Mesenchymal stem cell (in vitro differentiated cells and primary cell): ENCODE data around the gene RAB38. TPM values are rescaled to one million over a fixed set of nuclear protein-coding genes. Genes with fewer than 3 reads are reported as not detected.
A peak's percentile ranks its signal among the peaks of the same experiment; 100 is the strongest.

Experiments used
- DNase-seq: peaks from one replicate; pipeline ENCODE4 v3.0.0-alpha.2; 2013
- H2AFZ ChIP-seq: one replicate; pipeline ENCODE4 v1.6.1; 2013; ENCODE audit warnings: low read depth, mild to moderate bottlenecking, control low read depth, inconsistent platforms, low read length, moderate library complexity
- H2AK5ac ChIP-seq: 2 replicates; pipeline ENCODE4 v1.6.1; 2013; ENCODE audit warnings: low read length, moderate library complexity, mild to moderate bottlenecking, inconsistent platforms; ENCODE audit not compliant: severe bottlenecking
- H2BK120ac ChIP-seq: one replicate; pipeline ENCODE4 v1.6.1; 2013; ENCODE audit warnings: low read depth, mild to moderate bottlenecking, inconsistent platforms, low read length, moderate library complexity
- H2BK12ac ChIP-seq, 2 experiments: one replicate each; pipeline ENCODE4 v1.6.1; 2013; ENCODE audit warnings: inconsistent platforms in 2 of 2, low read length in 2 of 2, mild to moderate bottlenecking in 2 of 2, moderate library complexity in 2 of 2, control low read depth in 1 of 2
- H2BK15ac ChIP-seq: one replicate; pipeline ENCODE4 v1.6.1; 2013; ENCODE audit warnings: mild to moderate bottlenecking, low read depth, inconsistent platforms; ENCODE audit not compliant: poor library complexity, severe bottlenecking
- H2BK5ac ChIP-seq: 2 replicates; pipeline ENCODE4 v1.6.1; 2013; ENCODE audit warnings: low read depth, mild to moderate bottlenecking, low read length, control low read depth, inconsistent platforms; ENCODE audit not compliant: poor library complexity, severe bottlenecking
- H3K14ac ChIP-seq, 2 experiments: one replicate each; pipeline ENCODE4 v1.6.1; 2013; ENCODE audit warnings: inconsistent platforms in 2 of 2, low read length in 2 of 2, control low read depth in 1 of 2, mild to moderate bottlenecking in 1 of 2, moderate library complexity in 1 of 2
- H3K18ac ChIP-seq, 2 experiments: one replicate each; pipeline ENCODE4 v1.6.1; 2013; ENCODE audit warnings: inconsistent platforms in 2 of 2, low read length in 2 of 2, control low read depth in 1 of 2, low read depth in 1 of 2, mild to moderate bottlenecking in 1 of 2
- H3K23ac ChIP-seq, 2 experiments: one replicate each; pipeline ENCODE4 v1.6.1; 2013; ENCODE audit warnings: inconsistent platforms in 2 of 2, low read length in 2 of 2, mild to moderate bottlenecking in 2 of 2, moderate library complexity in 2 of 2, control low read depth in 1 of 2
- H3K27ac ChIP-seq: 2 replicates; pipeline ENCODE4 v1.5.1; 2013; ENCODE audit warnings: mild to moderate bottlenecking, moderate library complexity, low read length, control low read depth, inconsistent platforms; ENCODE audit not compliant: poor library complexity, severe bottlenecking
- H3K27me3 ChIP-seq, 2 experiments: 2 replicates each; pipeline versions ENCODE4 v1.6.1 to v1.7.0; 2013; ENCODE audit warnings: low read length in 2 of 2, mild to moderate bottlenecking in 2 of 2, moderate library complexity in 2 of 2, control low read depth in 1 of 2, inconsistent platforms in 1 of 2; ENCODE audit not compliant: control insufficient read depth in 1 of 2, insufficient read depth in 1 of 2
- H3K36me3 ChIP-seq, 2 experiments: 2 replicates each; pipeline versions ENCODE4 v1.6.1 to v1.7.0; 2013; ENCODE audit warnings: low read length in 2 of 2, control low read depth in 1 of 2, inconsistent platforms in 1 of 2, low read depth in 1 of 2, mild to moderate bottlenecking in 1 of 2; ENCODE audit not compliant: insufficient read depth in 2 of 2, control insufficient read depth in 1 of 2
- H3K4ac ChIP-seq, 2 experiments: one replicate each; pipeline ENCODE4 v1.6.1; 2013; ENCODE audit warnings: inconsistent platforms in 2 of 2, low read length in 2 of 2, mild to moderate bottlenecking in 2 of 2, moderate library complexity in 2 of 2, control low read depth in 1 of 2, low read depth in 1 of 2
- H3K4me1 ChIP-seq: 2 replicates; pipeline ENCODE4 v1.6.1; 2013; ENCODE audit warnings: low read depth, low read length, control low read depth; ENCODE audit not compliant: control insufficient read depth, insufficient read depth
- H3K4me2 ChIP-seq: 2 replicates; pipeline ENCODE4 v1.6.1; 2013; ENCODE audit warnings: low read length, mild to moderate bottlenecking, inconsistent platforms; ENCODE audit not compliant: poor library complexity, severe bottlenecking
- H3K4me3 ChIP-seq, 2 experiments: 2 replicates each; pipeline versions ENCODE4 v1.5.1 to v1.7.0; 2013; ENCODE audit warnings: low read length in 2 of 2, mild to moderate bottlenecking in 2 of 2, control low read depth in 1 of 2, low read depth in 1 of 2; ENCODE audit not compliant: insufficient read depth in 1 of 2
- H3K79me1 ChIP-seq: replicated peaks from 2 replicates; pipeline ENCODE4 v1.6.1; 2013; ENCODE audit warnings: mild to moderate bottlenecking, control low read depth, low read length, inconsistent platforms; ENCODE audit not compliant: poor library complexity, severe bottlenecking
- H3K9ac ChIP-seq: 2 replicates; pipeline ENCODE4 v1.7.0; 2013; ENCODE audit warnings: mild to moderate bottlenecking, low read length, moderate library complexity
- H3K9me3 ChIP-seq: 2 replicates; pipeline ENCODE4 v1.7.0; 2013; ENCODE audit warnings: mild to moderate bottlenecking, low read length; ENCODE audit not compliant: control insufficient read depth
- H4K8ac ChIP-seq: one replicate; pipeline ENCODE4 v1.6.1; 2013; ENCODE audit warnings: inconsistent platforms, mild to moderate bottlenecking, low read length, moderate library complexity
- H4K91ac ChIP-seq: one replicate; pipeline ENCODE4 v1.6.1; 2013; ENCODE audit warnings: mild to moderate bottlenecking, low read length, inconsistent platforms
- WGBS: methylation state at CpG from one replicate; pipeline ENCODE4 v1.1.7; 2013; ENCODE audit warnings: mixed read lengths; 5-methylcytosine and 5-hydroxymethylcytosine counted together
- polyA plus RNA-seq, 2 experiments: library from polyadenylated mRNA; stranded (reverse); fragments of 200-250 nt; gene quantifications; one replicate each; pipeline ENCODE4 v1.2.3, GENCODE V29; 2013

Gene RAB38
- 3.4 TPM for polyA plus RNA-seq (2013, experiment 1 of 2)
- 3.4 TPM for polyA plus RNA-seq (2013, experiment 2 of 2)

DNA sequence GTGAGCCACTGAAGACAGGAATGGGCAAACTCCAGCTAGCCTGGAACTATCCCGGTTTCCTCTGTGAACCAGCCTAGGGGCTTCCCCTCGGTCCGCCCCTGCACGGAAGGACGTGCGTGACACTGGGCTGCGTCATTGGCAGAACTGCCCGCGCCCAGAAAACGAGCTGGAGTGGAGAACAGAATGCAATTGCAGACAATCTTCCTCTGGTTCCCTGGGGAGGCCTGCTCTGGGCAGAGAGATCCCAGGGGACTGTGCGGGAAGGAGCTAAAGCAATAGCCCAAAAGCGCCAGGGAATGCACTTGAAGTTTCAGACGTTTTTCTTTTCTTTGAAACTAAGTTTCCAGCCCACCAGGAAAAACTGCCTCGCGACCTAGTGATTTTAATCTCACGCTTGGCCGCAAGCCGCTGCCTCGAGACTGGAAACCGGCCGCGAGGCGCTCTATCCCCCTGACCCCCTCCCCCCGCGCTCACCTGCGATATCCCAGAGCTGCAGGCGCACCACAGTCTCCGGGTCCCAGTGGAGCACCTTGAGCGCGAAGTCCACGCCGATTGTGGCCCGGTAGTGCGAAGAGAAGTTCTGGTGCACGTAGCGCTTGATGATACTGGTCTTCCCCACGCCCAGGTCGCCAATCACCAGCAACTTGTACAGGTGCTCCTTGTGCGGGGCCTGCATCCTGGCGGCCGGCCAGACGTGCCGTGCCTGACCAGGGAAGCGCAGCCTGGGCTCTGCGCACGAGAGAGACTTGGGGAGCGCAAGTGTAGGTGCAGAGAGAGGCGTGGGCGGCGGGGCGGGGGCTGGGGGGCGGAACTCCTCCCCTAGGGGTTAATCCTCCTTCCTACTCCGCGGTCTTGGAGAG, at the start of gene RAB38:
RAB38 (minus strand) TSS at position 735 of the 860 bp plus-strand sequence; CDS start at position 676, 59 bp downstream.
- Histone ChIP-seq H3K4me2 (peak within 1 kb of the TSS; percentile 99), H3K14ac (peak within 1 kb of the TSS in 1 of 2 experiments; percentile 30), H3K27me3 (no peaks in the 10 kb centered on the region), H4K91ac (no peak within 1 kb of the TSS), H2AK5ac (no peak within 1 kb of the TSS), H3K18ac (peak within 1 kb of the TSS; percentile 60 to 61), H3K4me3 (peak within 1 kb of the TSS; percentile 62 to 76), H2BK120ac (no peak within 1 kb of the TSS), H3K4me1 (peaks cover 6% of the 10 kb centered on the region), H3K23ac (no peak within 1 kb of the TSS), H2BK5ac (no peak within 1 kb of the TSS), H3K4ac (peak within 1 kb of the TSS in 1 of 2 experiments; percentile 33), H2BK12ac (peak within 1 kb of the TSS in 1 of 2 experiments; percentile 79), H3K9ac (peak within 1 kb of the TSS; percentile 69), H2AFZ (peak within 1 kb of the TSS; percentile 58), H2BK15ac (no peak within 1 kb of the TSS), H3K27ac (no peak within 1 kb of the TSS), H4K8ac (peak within 1 kb of the TSS; percentile 45), H3K36me3 (no peaks in the 10 kb centered on the region), H3K79me1 (peaks cover 3% of the 10 kb centered on the region), H3K9me3 (no peaks in the 10 kb centered on the region)
- peak; percentile 90 for DNase-seq
- WGBS: 1% methylated on average over 38 of the region's 54 CpGs

DNA sequence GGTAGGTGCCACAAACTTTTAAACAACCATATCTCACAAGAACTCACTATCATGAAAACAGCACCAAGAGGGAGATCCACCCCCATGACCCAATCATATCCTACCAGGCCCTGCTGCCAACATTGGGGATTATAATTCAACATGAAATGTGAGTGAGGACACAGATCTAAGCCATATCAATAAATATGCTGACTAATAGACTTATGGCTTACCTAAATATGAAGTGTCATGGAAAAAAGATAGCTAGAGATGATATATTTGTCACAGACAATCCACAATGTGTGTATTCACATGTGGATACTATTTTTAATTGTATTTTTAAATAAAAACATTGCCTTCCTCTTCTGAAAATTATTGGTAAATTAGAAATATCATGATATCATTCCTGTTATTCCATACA, 38.2 kb upstream of the RAB38 start:
- no peak overlapping the region for H3K14ac ChIP-seq
- H3K27ac ChIP-seq: no peak overlapping the region
- no peaks in the 10 kb centered on the region for H3K4me1 ChIP-seq
- DNase-seq: no peak
- no peak overlapping the region for H4K91ac ChIP-seq
- no peak overlapping the region for H2BK120ac ChIP-seq
- no peaks in the 10 kb centered on the region for H3K27me3 ChIP-seq
- no peak overlapping the region for H2BK12ac ChIP-seq
- no peak overlapping the region for H2BK15ac ChIP-seq
- no peak overlapping the region for H2AFZ ChIP-seq
- H3K4me2 ChIP-seq: no peak overlapping the region
- no peaks in the 10 kb centered on the region for H3K9me3 ChIP-seq
- no peak overlapping the region for H3K4me3 ChIP-seq
- H3K9ac ChIP-seq: no peak overlapping the region
- no peak overlapping the region for H3K18ac ChIP-seq
- H3K4ac ChIP-seq: no peak overlapping the region
- H4K8ac ChIP-seq: no peak overlapping the region
- H3K23ac ChIP-seq: no peak overlapping the region
- H3K36me3 ChIP-seq: no peaks in the 10 kb centered on the region
- H2AK5ac ChIP-seq: no peak overlapping the region
- no peak overlapping the region for H2BK5ac ChIP-seq
- H3K79me1 ChIP-seq: no peaks in the 10 kb centered on the region

GRCh38 chr11:88212300-88212699, 37.1 kb upstream of the RAB38 start:
- Histone ChIP-seq H2BK15ac (no peak overlapping the region), H3K4me3 (no peak overlapping the region), H3K14ac (no peak overlapping the region), H3K79me1 (no peaks in the 10 kb centered on the region), H3K36me3 (no peaks in the 10 kb centered on the region), H4K91ac (no peak overlapping the region), H2BK5ac (no peak overlapping the region), H3K9me3 (no peaks in the 10 kb centered on the region), H2AK5ac (no peak overlapping the region), H2BK12ac (no peak overlapping the region), H3K23ac (no peak overlapping the region), H3K27ac (no peak overlapping the region), H3K4me2 (no peak overlapping the region), H2BK120ac (no peak overlapping the region), H3K4ac (no peak overlapping the region), H4K8ac (no peak overlapping the region), H3K9ac (no peak overlapping the region), H3K18ac (no peak overlapping the region), H3K27me3 (no peaks in the 10 kb centered on the region), H3K4me1 (no peaks in the 10 kb centered on the region), H2AFZ (no peak overlapping the region)
- no peak for DNase-seq
- WGBS: 0% methylated on average over 1 of the region's 1 CpG

GRCh38 chr11:88208745-88209144, 33.5 kb upstream of the RAB38 start:
- no peak overlapping the region for H2BK12ac ChIP-seq
- H3K4ac ChIP-seq: no peak overlapping the region
- no peak overlapping the region for H3K27ac ChIP-seq
- H3K9me3 ChIP-seq: no peaks in the 10 kb centered on the region
- H3K4me1 ChIP-seq: no peaks in the 10 kb centered on the region
- no peak overlapping the region for H2AK5ac ChIP-seq
- no peak overlapping the region for H3K4me3 ChIP-seq
- no peak overlapping the region for H2BK5ac ChIP-seq
- no peaks in the 10 kb centered on the region for H3K36me3 ChIP-seq
- H2BK15ac ChIP-seq: no peak overlapping the region
- no peak overlapping the region for H3K23ac ChIP-seq
- no peaks in the 10 kb centered on the region for H3K79me1 ChIP-seq
- H3K18ac ChIP-seq: no peak overlapping the region
- no peak overlapping the region for H3K4me2 ChIP-seq
- no peak overlapping the region for H2BK120ac ChIP-seq
- no peak overlapping the region for H3K9ac ChIP-seq
- no peaks in the 10 kb centered on the region for H3K27me3 ChIP-seq
- no peak overlapping the region for H2AFZ ChIP-seq
- no peak overlapping the region for H4K91ac ChIP-seq
- DNase-seq: peak; percentile 20
- H4K8ac ChIP-seq: no peak overlapping the region
- 72% methylated on average over 2 of the region's 2 CpGs for WGBS
- H3K14ac ChIP-seq: no peak overlapping the region
